ENCODE measurements around the gene COG2. TPM values are rescaled to one million over a fixed set of nuclear protein-coding genes. Genes with fewer than 3 reads are reported as not detected.

Gene COG2
- total RNA-seq, 1 experiment from 2014 or later: 46.9 TPM

- Mint-ChIP-seq H3K4me3 (ENCODE audit: unreplicated experiment) (no peak overlapping the region), H3K9me3 (ENCODE audit: unreplicated experiment) (no peaks in the 10 kb centered on the region), H3K36me3 (ENCODE audit: insufficient read depth, unreplicated experiment) (no peaks in the 10 kb centered on the region), H3K27me3 (ENCODE audit: insufficient read depth, unreplicated experiment) (peaks cover 17% of the 10 kb centered on the region), H3K27ac (ENCODE audit: unreplicated experiment) (no peak overlapping the region), H3K4me1 (ENCODE audit: low read depth, unreplicated experiment) (no peaks in the 10 kb centered on the region)
- H3K36me3 ChIP-seq (ENCODE audit: control insufficient read depth, insufficient read depth, low read length): no peaks in the 10 kb centered on the region
- intact Hi-C loops (cut with micrococcal nuclease; ENCODE audit: unreplicated experiment): no loop called here
- BruUV-seq (replicated peaks): no TSS peak
- no peak for DNase-seq
- H3K4me1 ChIP-seq: no peaks in the 10 kb centered on the region
- ChIA-PET CTCF (interaction anchor here (0.5 to 0.9 kb wide), 2 partner anchors 16 to 23 kb away, joined by 3 read pairs; partner anchors contain the start of gene COG2), POLR2A (no interaction called here)
- no peak for TF ChIP-seq CTCF (IDR thresholded peaks at IDR 0.05; ENCODE audit: insufficient read depth in 1 of 2, low read depth in 1 of 2, low read length in 1 of 2, severe bottlenecking in 1 of 2, unreplicated experiment in 1 of 2)
- no peaks in the 10 kb centered on the region for H3K27me3 ChIP-seq (replicated peaks; ENCODE audit: control insufficient read depth, insufficient read depth, low read length)
- H3K9me3 ChIP-seq: no peaks in the 10 kb centered on the region
- H3K4me3 ChIP-seq (ENCODE audit: low read depth, low read length): no peak overlapping the region
Observed at GRCh38 chr1:230618537-230618936, 23.7 kb upstream of the COG2 start.

- Mint-ChIP-seq H3K4me1 (ENCODE audit: low read depth, unreplicated experiment) (no peaks in the 10 kb centered on the region), H3K27me3 (ENCODE audit: insufficient read depth, unreplicated experiment) (peaks cover 17% of the 10 kb centered on the region), H3K27ac (ENCODE audit: unreplicated experiment) (no peak overlapping the region), H3K36me3 (ENCODE audit: insufficient read depth, unreplicated experiment) (no peaks in the 10 kb centered on the region), H3K9me3 (ENCODE audit: unreplicated experiment) (no peaks in the 10 kb centered on the region), H3K4me3 (ENCODE audit: unreplicated experiment) (no peak overlapping the region)
- no peaks in the 10 kb centered on the region for H3K9me3 ChIP-seq
- H3K4me3 ChIP-seq (ENCODE audit: low read depth, low read length): no peak overlapping the region
- intact Hi-C loops (cut with micrococcal nuclease; ENCODE audit: unreplicated experiment): no loop called here
- ChIA-PET POLR2A (no interaction called here), CTCF (no interaction called here)
- H3K4me1 ChIP-seq: no peaks in the 10 kb centered on the region
- no TSS peak for BruUV-seq (replicated peaks)
- H3K36me3 ChIP-seq (ENCODE audit: control insufficient read depth, insufficient read depth, low read length): no peaks in the 10 kb centered on the region
- no peaks in the 10 kb centered on the region for H3K27me3 ChIP-seq (replicated peaks; ENCODE audit: control insufficient read depth, insufficient read depth, low read length)
- TF ChIP-seq CTCF (IDR thresholded peaks at IDR 0.05; ENCODE audit: insufficient read depth in 1 of 2, low read depth in 1 of 2, low read length in 1 of 2, severe bottlenecking in 1 of 2, unreplicated experiment in 1 of 2): no peak
- DNase-seq: no peak
Observed at GRCh38 chr1:230620649-230621323, 21.5 kb upstream of the COG2 start.

- Mint-ChIP-seq H3K4me1 (ENCODE audit: low read depth, unreplicated experiment) (no peaks in the 10 kb centered on the region), H3K36me3 (ENCODE audit: insufficient read depth, unreplicated experiment) (no peaks in the 10 kb centered on the region), H3K27ac (ENCODE audit: unreplicated experiment) (no peak overlapping the region), H3K9me3 (ENCODE audit: unreplicated experiment) (no peaks in the 10 kb centered on the region), H3K27me3 (ENCODE audit: insufficient read depth, unreplicated experiment) (peaks cover 13% of the 10 kb centered on the region), H3K4me3 (ENCODE audit: unreplicated experiment) (no peak overlapping the region)
- no peak for TF ChIP-seq CTCF (IDR thresholded peaks at IDR 0.05; ENCODE audit: insufficient read depth in 1 of 2, low read depth in 1 of 2, low read length in 1 of 2, severe bottlenecking in 1 of 2, unreplicated experiment in 1 of 2)
- no peak for DNase-seq
- ChIA-PET CTCF (no interaction called here), POLR2A (no interaction called here)
- Histone ChIP-seq H3K4me1 (no peaks in the 10 kb centered on the region), H3K27me3 (replicated peaks; ENCODE audit: control insufficient read depth, insufficient read depth, low read length) (no peaks in the 10 kb centered on the region), H3K9me3 (no peaks in the 10 kb centered on the region), H3K4me3 (ENCODE audit: low read depth, low read length) (no peak overlapping the region), H3K36me3 (ENCODE audit: control insufficient read depth, insufficient read depth, low read length) (no peaks in the 10 kb centered on the region)
- intact Hi-C loops (cut with micrococcal nuclease; ENCODE audit: unreplicated experiment): no loop called here
- BruUV-seq (replicated peaks): no TSS peak
Observed at GRCh38 chr1:230621324-230622030, 20.8 kb upstream of the COG2 start.

All from Caco-2 (cell line).